ENCODE data around the gene LRRC45.

GRCh38 chr17:82037889-82038195, 14.7 kb downstream of the LRRC45 start:
- no peak for TF ChIP-seq CTCF (conservative IDR thresholded peaks at IDR 0.05 in 1 of 2, IDR thresholded peaks at IDR 0.05 in 1 of 2; ENCODE audit: extremely low read depth in 1 of 2, insufficient read depth in 1 of 2, low read depth in 1 of 2, low read length in 2 of 2)
- no peak for TF ChIP-seq EZH2 (IDR thresholded peaks at IDR 0.05; ENCODE audit: borderline replicate concordance, low read length)
